WERI-Rb-1 (cell line): ENCODE data around the gene RIN3.

Experiments
- DNase-seq: peaks from one replicate; pipeline ENCODE4 v3.0.0-alpha.2; 2020
- H3K27ac ChIP-seq: fragments of 250-450 bp; sonication (Bioruptor Pico); 2 replicates; pipeline ENCODE4 v1.5.1; 2020; ENCODE audit warnings: mild to moderate bottlenecking, moderate library complexity
- H3K27me3 ChIP-seq: fragments of 250-450 bp; sonication (Bioruptor Pico); 2 replicates; pipeline ENCODE4 v1.5.1; 2021; ENCODE audit warnings: mild to moderate bottlenecking, low read depth, moderate library complexity; ENCODE audit not compliant: insufficient read depth, severe bottlenecking
- H3K36me3 ChIP-seq: fragments of 250-450 bp; sonication (Bioruptor Pico); 2 replicates; pipeline ENCODE4 v1.5.1; 2020; ENCODE audit warnings: mild to moderate bottlenecking, moderate library complexity
- H3K4me3 ChIP-seq: 2 replicates; pipeline ENCODE4 v1.5.1; 2011; ENCODE audit warnings: low read depth, mild to moderate bottlenecking, control low read depth, low read length
- H3K9me3 ChIP-seq: fragments of 250-450 bp; sonication (Bioruptor Pico); 2 replicates; pipeline ENCODE4 v1.5.1; 2021; ENCODE audit warnings: mild to moderate bottlenecking, moderate library complexity; ENCODE audit not compliant: severe bottlenecking
- TF ChIP-seq, protein P1 (sequence below): IDR thresholded peaks from 2 replicates; pipeline ENCODE4 v1.5.1; 2011; ENCODE audit warnings: low read depth, mild to moderate bottlenecking, control low read depth, inconsistent platforms, low read length

Gene RIN3

GRCh38 chr14:92581966-92582566, 68.5 kb downstream of the RIN3 start:
- no peak for DNase-seq
- Histone ChIP-seq H3K4me3 (no peak overlapping the region), H3K9me3 (no peaks in the 10 kb centered on the region), H3K27me3 (no peaks in the 10 kb centered on the region), H3K27ac (no peak overlapping the region), H3K36me3 (no peaks in the 10 kb centered on the region)
- TF ChIP-seq, protein P1, sequence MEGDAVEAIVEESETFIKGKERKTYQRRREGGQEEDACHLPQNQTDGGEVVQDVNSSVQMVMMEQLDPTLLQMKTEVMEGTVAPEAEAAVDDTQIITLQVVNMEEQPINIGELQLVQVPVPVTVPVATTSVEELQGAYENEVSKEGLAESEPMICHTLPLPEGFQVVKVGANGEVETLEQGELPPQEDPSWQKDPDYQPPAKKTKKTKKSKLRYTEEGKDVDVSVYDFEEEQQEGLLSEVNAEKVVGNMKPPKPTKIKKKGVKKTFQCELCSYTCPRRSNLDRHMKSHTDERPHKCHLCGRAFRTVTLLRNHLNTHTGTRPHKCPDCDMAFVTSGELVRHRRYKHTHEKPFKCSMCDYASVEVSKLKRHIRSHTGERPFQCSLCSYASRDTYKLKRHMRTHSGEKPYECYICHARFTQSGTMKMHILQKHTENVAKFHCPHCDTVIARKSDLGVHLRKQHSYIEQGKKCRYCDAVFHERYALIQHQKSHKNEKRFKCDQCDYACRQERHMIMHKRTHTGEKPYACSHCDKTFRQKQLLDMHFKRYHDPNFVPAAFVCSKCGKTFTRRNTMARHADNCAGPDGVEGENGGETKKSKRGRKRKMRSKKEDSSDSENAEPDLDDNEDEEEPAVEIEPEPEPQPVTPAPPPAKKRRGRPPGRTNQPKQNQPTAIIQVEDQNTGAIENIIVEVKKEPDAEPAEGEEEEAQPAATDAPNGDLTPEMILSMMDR = no peak

GRCh38 chr14:92582706-92583452, 69.3 kb downstream of the RIN3 start:
- Histone ChIP-seq H3K27me3 (no peaks in the 10 kb centered on the region), H3K36me3 (no peaks in the 10 kb centered on the region), H3K4me3 (no peak overlapping the region), H3K27ac (no peak overlapping the region), H3K9me3 (no peaks in the 10 kb centered on the region)
- TF ChIP-seq, protein P1 = no peak
- DNase-seq = no peak

- no peak overlapping the region for H3K4me3 ChIP-seq
- no peaks in the 10 kb centered on the region for H3K9me3 ChIP-seq
- H3K27ac ChIP-seq = no peak overlapping the region
- TF ChIP-seq, protein P1 = no peak
- DNase-seq = no peak
- no peaks in the 10 kb centered on the region for H3K36me3 ChIP-seq
- no peaks in the 10 kb centered on the region for H3K27me3 ChIP-seq
Observed at GRCh38 chr14:92584220-92584619, 70.6 kb downstream of the RIN3 start.

DNA sequence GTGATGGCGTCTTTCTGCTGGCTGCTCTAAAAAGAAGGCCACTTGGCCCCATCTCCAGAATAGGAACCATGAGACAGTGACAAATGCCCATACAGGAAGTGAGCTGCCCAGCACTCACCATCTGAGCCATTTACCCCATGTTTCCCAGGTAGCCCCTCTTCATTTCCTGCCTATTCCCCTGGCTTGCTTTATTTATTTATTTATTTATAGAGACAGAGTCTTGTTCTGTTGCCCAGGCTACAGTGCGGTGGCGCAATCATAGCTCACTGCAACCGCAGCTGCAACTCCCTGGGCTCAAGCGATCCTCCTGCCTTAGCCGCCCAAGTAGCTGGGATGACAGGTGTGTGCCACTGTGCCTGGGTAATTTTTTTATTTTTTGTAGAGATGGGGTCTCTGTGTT, 71.2 kb downstream of the RIN3 start:
- Histone ChIP-seq H3K4me3 (no peak overlapping the region), H3K27me3 (no peaks in the 10 kb centered on the region), H3K36me3 (no peaks in the 10 kb centered on the region), H3K9me3 (no peaks in the 10 kb centered on the region), H3K27ac (no peak overlapping the region)
- TF ChIP-seq, protein P1 = no peak
- no peak for DNase-seq

DNA sequence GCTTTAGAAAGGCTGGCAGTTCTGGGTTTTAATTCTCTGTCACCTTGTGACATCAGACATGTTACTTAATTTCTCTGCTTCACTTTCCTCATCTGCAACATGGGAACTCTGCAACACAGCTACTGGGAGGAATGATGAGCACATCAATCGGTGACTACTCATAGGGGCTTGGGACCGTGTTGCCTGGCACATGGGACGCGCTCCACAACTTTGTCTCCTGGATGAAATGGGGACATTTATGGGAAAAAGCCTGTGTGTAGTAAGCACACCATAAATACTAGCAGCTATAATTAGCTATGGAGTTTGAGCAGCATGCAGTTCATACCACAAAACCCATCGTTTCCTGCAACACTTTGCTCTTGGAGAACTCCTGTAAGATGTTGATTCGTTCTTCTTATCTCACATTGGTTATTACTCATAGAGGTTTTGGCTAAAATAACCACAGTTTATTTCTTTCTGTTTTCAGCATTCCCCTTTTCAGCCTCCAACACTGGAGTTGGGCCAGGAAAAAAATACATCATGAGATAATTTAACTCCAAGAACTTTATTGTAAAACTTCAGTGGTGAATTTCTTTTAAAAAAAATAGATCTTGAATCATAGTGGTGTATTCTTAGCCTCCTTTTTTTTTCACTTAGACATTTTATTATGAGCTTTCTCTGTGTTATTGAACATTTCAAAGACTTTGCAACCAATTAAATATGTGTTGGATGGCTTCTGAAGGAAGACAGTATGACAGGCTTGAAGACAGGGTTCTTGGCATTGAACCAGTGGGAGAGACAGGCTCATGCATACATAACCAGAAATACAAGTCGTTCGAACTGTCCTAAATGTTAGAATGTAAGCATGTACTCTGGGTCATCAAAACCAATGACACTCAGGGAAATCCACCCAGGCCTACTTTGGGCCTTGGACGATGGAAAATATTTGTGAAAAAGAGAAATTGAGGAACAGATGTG, 72.7 kb downstream of the RIN3 start:
- Histone ChIP-seq H3K4me3 (no peak overlapping the region), H3K9me3 (no peaks in the 10 kb centered on the region), H3K27me3 (no peaks in the 10 kb centered on the region), H3K36me3 (no peaks in the 10 kb centered on the region), H3K27ac (no peak overlapping the region)
- TF ChIP-seq, protein P1 = no peak
- DNase-seq = no peak
